ENCODE data around the gene ZDHHC17. TPM values are rescaled to one million over a fixed set of nuclear protein-coding genes. Genes with fewer than 3 reads are reported as not detected.

Gene ZDHHC17
- total RNA-seq, 1 experiment from 2014 or later: 50.1 TPM

DNA sequence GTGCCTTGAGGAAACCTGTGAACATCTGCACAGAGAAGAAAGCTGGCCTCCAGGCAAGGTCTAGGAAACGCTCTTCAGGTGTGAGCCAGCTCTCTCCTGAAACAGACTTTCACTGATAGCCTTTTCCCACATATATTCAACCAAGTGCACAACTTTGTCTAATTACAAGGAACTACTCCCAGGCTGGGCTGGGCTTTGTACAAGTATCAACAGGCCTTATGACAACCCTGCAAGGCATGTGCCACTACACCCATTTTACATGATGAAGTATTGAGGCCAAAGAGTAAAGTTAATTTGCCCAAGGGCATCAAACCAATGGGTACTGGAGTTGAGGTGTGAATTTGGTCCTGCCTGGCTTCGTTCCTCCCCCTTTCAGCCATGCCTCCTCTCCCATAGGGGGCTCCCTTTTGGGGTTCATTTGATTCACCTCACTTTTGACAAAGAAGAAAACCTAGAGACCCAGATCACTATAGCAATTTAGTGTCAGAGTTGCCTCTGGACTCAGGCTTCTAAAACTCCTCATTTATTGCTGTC is 112.8 kb downstream of the ZDHHC17 start:
- Histone ChIP-seq H3K27me3 (ENCODE audit: low read length) (no peaks in the 10 kb centered on the region), H3K4me1 (ENCODE audit: low read length) (peaks cover 25% of the 10 kb centered on the region), H2AFZ (ENCODE audit: low read length) (no peak overlapping the region), H3K4me2 (ENCODE audit: low read depth, low read length, poor library complexity, severe bottlenecking) (no peak overlapping the region), H3K36me3 (ENCODE audit: insufficient read depth, low read length) (no peaks in the 10 kb centered on the region), H3K9ac (ENCODE audit: low read length) (no peak overlapping the region), H3K4me3 (ENCODE audit: low read length) (no peak overlapping the region), H3K9me3 (ENCODE audit: low read length) (no peaks in the 10 kb centered on the region), H4K20me1 (ENCODE audit: insufficient read depth, low read depth, low read length) (no peaks in the 10 kb centered on the region), H3K27ac (ENCODE audit: low read length) (no peak overlapping the region), H3K79me2 (ENCODE audit: low read length) (no peaks in the 10 kb centered on the region), H3K9me2 (replicated peaks; ENCODE audit: insufficient read depth, low read length) (no peaks in the 10 kb centered on the region)
- no peak for DNase-seq

DNA sequence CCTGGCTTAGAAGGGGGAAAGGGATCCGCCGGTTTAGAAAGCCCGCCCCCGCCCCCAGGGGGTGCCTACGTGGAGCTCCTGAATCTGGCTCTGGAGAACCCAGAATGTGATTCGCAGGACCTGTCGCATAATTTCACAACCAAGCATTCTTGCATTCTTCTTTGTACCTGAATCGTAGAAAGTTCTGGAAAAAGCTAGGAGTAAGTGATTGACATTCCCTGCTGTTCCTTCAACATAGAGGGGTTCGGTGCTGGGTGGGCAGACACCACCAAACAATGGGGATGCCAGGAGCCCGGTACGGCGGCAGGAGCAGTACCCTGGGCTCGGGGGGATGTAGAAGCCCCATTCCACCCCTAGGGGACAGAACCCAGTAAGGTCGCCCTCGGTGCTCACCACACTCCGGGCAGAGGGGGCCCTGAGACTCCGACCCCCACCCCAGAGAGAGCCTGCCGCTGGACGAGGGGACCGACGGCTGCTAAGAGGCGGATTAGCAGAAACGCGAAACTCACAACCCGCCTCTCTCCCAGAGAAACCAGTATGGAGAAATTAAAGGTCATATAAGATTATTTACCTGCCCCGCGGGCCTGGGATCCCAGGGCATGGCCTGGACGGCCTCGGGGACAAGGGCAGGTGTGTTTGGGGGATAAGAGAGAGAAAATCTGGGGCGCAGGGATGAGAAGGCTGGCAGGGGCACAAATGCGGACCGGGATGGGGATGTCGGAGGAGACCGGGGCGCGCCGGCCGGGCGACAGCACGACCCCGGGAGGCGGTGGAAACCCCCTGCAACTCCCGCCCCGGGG is 114.4 kb downstream of the ZDHHC17 start:
- H3K79me2 ChIP-seq (ENCODE audit: low read length): no peaks in the 10 kb centered on the region
- peak overlapping the region; percentile 66 for H3K4me3 ChIP-seq (ENCODE audit: low read length)
- peak overlapping the region; percentile 37 for H3K9ac ChIP-seq (ENCODE audit: low read length)
- H3K4me1 ChIP-seq (ENCODE audit: low read length): peaks cover 14% of the 10 kb centered on the region
- no peaks in the 10 kb centered on the region for H3K27me3 ChIP-seq (ENCODE audit: low read length)
- no peaks in the 10 kb centered on the region for H4K20me1 ChIP-seq (ENCODE audit: insufficient read depth, low read depth, low read length)
- peak overlapping the region; percentile 77 for H3K4me2 ChIP-seq (ENCODE audit: low read depth, low read length, poor library complexity, severe bottlenecking)
- DNase-seq: no peak
- H2AFZ ChIP-seq (ENCODE audit: low read length): peak overlapping the region; percentile 45; the same call in 1 of the 2 replicates
- no peak overlapping the region for H3K27ac ChIP-seq (ENCODE audit: low read length)
- no peaks in the 10 kb centered on the region for H3K9me2 ChIP-seq (replicated peaks; ENCODE audit: insufficient read depth, low read length)
- H3K9me3 ChIP-seq (ENCODE audit: low read length): no peaks in the 10 kb centered on the region
- H3K36me3 ChIP-seq (ENCODE audit: insufficient read depth, low read length): no peaks in the 10 kb centered on the region

- H3K27ac ChIP-seq (ENCODE audit: low read length): no peak within 1 kb of the TSS
These were observed 115.2 kb downstream of the ZDHHC17 start, which contains the start of gene CSRP2 for GRCh38 chr12:76878899-76879709. Gene CSRP2 (minus strand): TSS chr12:76879019. CDS start chr12:76866260, 12,759 bp downstream.

DNA sequence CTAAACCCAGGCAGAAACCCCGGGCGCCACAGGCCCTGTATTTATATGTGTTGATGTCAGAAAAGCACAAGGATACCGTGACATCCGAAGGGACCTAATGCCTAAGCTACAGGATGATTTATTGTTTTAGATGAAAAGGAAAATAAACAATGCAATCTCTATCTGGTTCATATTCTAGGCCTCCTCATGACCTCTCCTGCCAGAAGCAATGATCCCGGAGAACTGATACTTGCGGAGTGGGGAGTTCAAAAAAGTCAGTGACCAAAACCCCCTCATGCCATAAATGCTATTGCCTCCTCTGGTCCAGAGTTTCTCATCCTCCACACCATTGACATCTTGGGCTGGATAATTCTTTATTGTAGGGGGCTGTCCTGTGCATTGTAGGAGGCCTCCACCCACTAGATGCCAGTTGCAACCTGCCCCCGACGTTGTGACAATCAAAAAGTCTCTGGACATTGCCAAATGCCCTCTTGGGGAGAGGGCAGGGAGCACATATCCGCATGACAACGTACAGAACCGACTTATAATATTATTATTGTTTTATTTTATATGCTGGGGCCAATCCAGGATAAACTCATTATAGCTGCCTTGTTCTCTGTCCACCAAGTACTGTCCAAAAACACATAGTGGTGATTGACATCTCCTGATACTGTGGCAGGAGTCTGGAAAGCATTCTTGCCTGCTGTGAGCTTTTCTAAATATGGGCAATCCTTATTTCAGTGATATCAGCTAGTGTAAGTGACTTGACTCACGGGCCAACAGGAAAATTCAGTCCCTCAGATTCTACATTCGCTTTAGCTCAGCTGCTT is 116.0 kb downstream of the ZDHHC17 start:
- Histone ChIP-seq H3K4me3 (ENCODE audit: low read length) (peak overlapping the region; percentile 66; the same call in 1 of the 2 replicates), H3K4me1 (ENCODE audit: low read length) (peaks cover 14% of the 10 kb centered on the region), H4K20me1 (ENCODE audit: insufficient read depth, low read depth, low read length) (no peaks in the 10 kb centered on the region), H3K27me3 (ENCODE audit: low read length) (no peaks in the 10 kb centered on the region), H2AFZ (ENCODE audit: low read length) (0 out of 2 replicates have a peak overlapping the region, but pooled peaks have one; percentile 65), H3K36me3 (ENCODE audit: insufficient read depth, low read length) (no peaks in the 10 kb centered on the region), H3K9me3 (ENCODE audit: low read length) (no peaks in the 10 kb centered on the region), H3K27ac (ENCODE audit: low read length) (no peak overlapping the region), H3K4me2 (ENCODE audit: low read depth, low read length, poor library complexity, severe bottlenecking) (peak overlapping the region; percentile 77), H3K9me2 (replicated peaks; ENCODE audit: insufficient read depth, low read length) (no peaks in the 10 kb centered on the region), H3K79me2 (ENCODE audit: low read length) (no peaks in the 10 kb centered on the region), H3K9ac (ENCODE audit: low read length) (no peak overlapping the region)
- no peak for DNase-seq

More at GRCh38 chr12:76878899-76879709, 115.2 kb downstream of the ZDHHC17 start, which contains the start of gene CSRP2:
- no peaks in the 10 kb centered on the region for H3K9me2 ChIP-seq (replicated peaks; ENCODE audit: insufficient read depth, low read length)
- H4K20me1 ChIP-seq (ENCODE audit: insufficient read depth, low read depth, low read length): no peaks in the 10 kb centered on the region
- no peaks in the 10 kb centered on the region for H3K9me3 ChIP-seq (ENCODE audit: low read length)
- H2AFZ ChIP-seq (ENCODE audit: low read length): peak within 1 kb of the TSS; percentile 65
- peak within 1 kb of the TSS; percentile 57 for H3K9ac ChIP-seq (ENCODE audit: low read length)
- no peaks in the 10 kb centered on the region for H3K27me3 ChIP-seq (ENCODE audit: low read length)
- H3K79me2 ChIP-seq (ENCODE audit: low read length): no peaks in the 10 kb centered on the region
- peak within 1 kb of the TSS; percentile 66 for H3K4me3 ChIP-seq (ENCODE audit: low read length)
- peaks cover 14% of the 10 kb centered on the region for H3K4me1 ChIP-seq (ENCODE audit: low read length)
- no peaks in the 10 kb centered on the region for H3K36me3 ChIP-seq (ENCODE audit: insufficient read depth, low read length)
- DNase-seq: peak; percentile 68
- peak within 1 kb of the TSS; percentile 77 for H3K4me2 ChIP-seq (ENCODE audit: low read depth, low read length, poor library complexity, severe bottlenecking)

DNA sequence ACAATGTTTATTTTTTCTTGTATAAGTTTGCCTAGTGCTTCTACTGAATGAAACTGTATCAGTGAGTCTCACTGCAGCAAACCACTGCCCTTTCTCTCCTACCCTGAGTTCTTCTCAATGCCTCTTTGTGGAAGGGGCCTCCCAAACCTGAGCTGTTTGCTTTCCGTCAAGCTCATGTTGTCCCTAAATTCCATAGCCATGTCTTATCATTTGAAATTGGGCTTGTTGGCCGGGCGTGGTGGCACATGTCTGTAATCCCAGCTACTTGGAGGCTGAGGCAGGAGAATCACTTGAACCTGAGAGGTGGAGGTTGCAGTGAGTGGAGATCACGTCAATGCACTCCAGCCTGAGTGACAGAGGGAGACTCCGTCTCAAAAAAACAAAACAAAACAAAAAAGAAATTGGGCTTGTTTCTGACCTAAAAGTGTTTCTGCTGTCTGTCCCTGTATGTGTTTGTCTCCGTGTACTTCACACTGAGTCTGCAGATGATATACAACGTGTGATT is 116.7 kb downstream of the ZDHHC17 start:
- Histone ChIP-seq H3K9me3 (ENCODE audit: low read length) (no peaks in the 10 kb centered on the region), H3K27ac (ENCODE audit: low read length) (no peak overlapping the region), H3K4me2 (ENCODE audit: low read depth, low read length, poor library complexity, severe bottlenecking) (no peak overlapping the region), H2AFZ (ENCODE audit: low read length) (no peak overlapping the region), H4K20me1 (ENCODE audit: insufficient read depth, low read depth, low read length) (no peaks in the 10 kb centered on the region), H3K36me3 (ENCODE audit: insufficient read depth, low read length) (no peaks in the 10 kb centered on the region), H3K4me1 (ENCODE audit: low read length) (peaks cover 14% of the 10 kb centered on the region), H3K9ac (ENCODE audit: low read length) (no peak overlapping the region), H3K79me2 (ENCODE audit: low read length) (no peaks in the 10 kb centered on the region), H3K9me2 (replicated peaks; ENCODE audit: insufficient read depth, low read length) (no peaks in the 10 kb centered on the region), H3K27me3 (ENCODE audit: low read length) (no peaks in the 10 kb centered on the region), H3K4me3 (ENCODE audit: low read length) (no peak overlapping the region)
- no peak for DNase-seq

DNA sequence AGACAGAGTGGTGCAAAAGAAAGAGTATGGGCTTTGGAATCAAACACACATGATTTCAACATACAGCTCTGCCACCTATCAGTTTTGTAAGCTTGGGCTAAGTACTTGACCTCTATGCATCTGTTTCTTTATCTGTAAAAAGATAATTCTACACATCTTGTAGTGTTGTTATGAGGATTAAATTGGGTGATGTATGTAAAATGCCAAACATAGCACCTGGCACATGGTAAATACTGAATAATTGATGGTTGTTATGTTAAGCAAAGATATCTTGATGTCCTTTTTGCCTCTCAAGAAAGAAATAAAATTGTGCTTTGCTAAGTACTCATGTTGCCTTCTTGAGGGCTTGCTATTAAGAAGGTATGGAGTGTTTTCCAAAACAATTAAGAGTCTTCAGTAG is 117.2 kb downstream of the ZDHHC17 start:
- no peak overlapping the region for H3K27ac ChIP-seq (ENCODE audit: low read length)
- no peak overlapping the region for H3K9ac ChIP-seq (ENCODE audit: low read length)
- no peaks in the 10 kb centered on the region for H3K79me2 ChIP-seq (ENCODE audit: low read length)
- no peak for DNase-seq
- H3K36me3 ChIP-seq (ENCODE audit: insufficient read depth, low read length): no peaks in the 10 kb centered on the region
- H2AFZ ChIP-seq (ENCODE audit: low read length): no peak overlapping the region
- no peaks in the 10 kb centered on the region for H4K20me1 ChIP-seq (ENCODE audit: insufficient read depth, low read depth, low read length)
- no peak overlapping the region for H3K4me3 ChIP-seq (ENCODE audit: low read length)
- no peak overlapping the region for H3K4me2 ChIP-seq (ENCODE audit: low read depth, low read length, poor library complexity, severe bottlenecking)
- no peaks in the 10 kb centered on the region for H3K27me3 ChIP-seq (ENCODE audit: low read length)
- H3K9me2 ChIP-seq (replicated peaks; ENCODE audit: insufficient read depth, low read length): no peaks in the 10 kb centered on the region
- H3K4me1 ChIP-seq (ENCODE audit: low read length): peaks cover 14% of the 10 kb centered on the region
- H3K9me3 ChIP-seq (ENCODE audit: low read length): no peaks in the 10 kb centered on the region

DNA sequence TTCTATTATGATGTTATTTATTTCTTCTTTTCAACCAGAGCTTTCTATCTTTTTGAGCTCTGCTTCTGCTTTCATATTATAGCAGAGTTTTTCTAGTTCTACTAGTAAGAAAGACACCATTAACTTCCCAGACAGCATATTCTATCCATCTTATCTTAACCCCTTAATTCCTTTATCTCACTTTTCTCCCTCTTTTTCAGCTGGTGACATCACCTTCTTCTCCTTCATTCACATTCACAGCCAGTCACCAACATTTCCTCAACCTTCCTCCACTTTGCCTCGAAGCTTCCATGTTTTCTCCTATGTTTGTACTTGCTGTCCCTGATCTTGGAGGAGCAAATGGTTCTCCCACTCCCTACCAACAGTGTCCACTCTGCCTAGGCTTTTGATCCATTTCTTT is 118.5 kb downstream of the ZDHHC17 start:
- Histone ChIP-seq H3K9me3 (ENCODE audit: low read length) (no peaks in the 10 kb centered on the region), H2AFZ (ENCODE audit: low read length) (no peak overlapping the region), H3K36me3 (ENCODE audit: insufficient read depth, low read length) (no peaks in the 10 kb centered on the region), H3K9ac (ENCODE audit: low read length) (no peak overlapping the region), H4K20me1 (ENCODE audit: insufficient read depth, low read depth, low read length) (no peaks in the 10 kb centered on the region), H3K4me1 (ENCODE audit: low read length) (peaks cover 14% of the 10 kb centered on the region), H3K4me3 (ENCODE audit: low read length) (no peak overlapping the region), H3K9me2 (replicated peaks; ENCODE audit: insufficient read depth, low read length) (no peaks in the 10 kb centered on the region), H3K27me3 (ENCODE audit: low read length) (no peaks in the 10 kb centered on the region), H3K79me2 (ENCODE audit: low read length) (no peaks in the 10 kb centered on the region), H3K27ac (ENCODE audit: low read length) (no peak overlapping the region), H3K4me2 (ENCODE audit: low read depth, low read length, poor library complexity, severe bottlenecking) (no peak overlapping the region)
- DNase-seq: no peak

All from Karpas-422 (cell line).